GM10847 (cell line): Measurements from ENCODE around the gene CTTNBP2.

Experiments
- POLR2A ChIP-seq: IDR thresholded peaks from 2 replicates; pipeline ENCODE4 v1.6.1; 2011; ENCODE audit not compliant: insufficient read length; ENCODE audit errors: extremely low read depth

CTTNBP2 gene

GRCh38 chr7:117682681-117683385, 190.4 kb downstream of the CTTNBP2 start:
- TF ChIP-seq POLR2A, result no peak

GRCh38 chr7:117679120-117679519, 194.1 kb downstream of the CTTNBP2 start:
- no peak for TF ChIP-seq POLR2A

- no peak for TF ChIP-seq POLR2A
Observed at GRCh38 chr7:117675497-117676435, 197.5 kb downstream of the CTTNBP2 start.

GRCh38 chr7:117674617-117675016, 198.6 kb downstream of the CTTNBP2 start:
- no peak for TF ChIP-seq POLR2A

- no peak for TF ChIP-seq POLR2A
Observed at GRCh38 chr7:117673839-117674238, 199.4 kb downstream of the CTTNBP2 start.

GRCh38 chr7:117673367-117673766, 199.9 kb downstream of the CTTNBP2 start:
- no peak for TF ChIP-seq POLR2A

GRCh38 chr7:117672453-117672852, 200.8 kb downstream of the CTTNBP2 start:
- TF ChIP-seq POLR2A, result no peak

GRCh38 chr7:117669818-117670217, 203.4 kb downstream of the CTTNBP2 start:
- no peak for TF ChIP-seq POLR2A

- no peak for TF ChIP-seq POLR2A
Observed at GRCh38 chr7:117667456-117667855, 205.8 kb downstream of the CTTNBP2 start.

- TF ChIP-seq POLR2A, result no peak
Observed at GRCh38 chr7:117666689-117667088, 206.6 kb downstream of the CTTNBP2 start.

GRCh38 chr7:117666031-117666430, 207.2 kb downstream of the CTTNBP2 start:
- TF ChIP-seq POLR2A, result no peak

- no peak for TF ChIP-seq POLR2A
Observed at GRCh38 chr7:117665368-117665767, 207.9 kb downstream of the CTTNBP2 start.

- TF ChIP-seq POLR2A, result no peak
Observed at GRCh38 chr7:117664047-117664446, 209.2 kb downstream of the CTTNBP2 start.

GRCh38 chr7:117661328-117661727, 211.9 kb downstream of the CTTNBP2 start:
- TF ChIP-seq POLR2A, result no peak
